OCI-LY1 (cell line): ENCODE data around the gene RET.

Experiments used
- CTCF ChIP-seq: fragments of 200-600 bp; sonication (generic), shearing (Covaris generic); IDR thresholded peaks from 2 replicates; pipeline ENCODE4 v1.5.1; 2017; ENCODE audit warnings: mild to moderate bottlenecking, antibody characterized with exemption, low read length, moderate library complexity, mixed read lengths
- EZH2 ChIP-seq: fragments of 200-600 bp; sonication (generic), shearing (Covaris generic); IDR thresholded peaks from 2 replicates; pipeline ENCODE4 v1.8.0; 2017; ENCODE audit warnings: borderline replicate concordance, mixed run types, mild to moderate bottlenecking, antibody characterized with exemption, low read length, moderate library complexity, mixed read lengths

DNA sequence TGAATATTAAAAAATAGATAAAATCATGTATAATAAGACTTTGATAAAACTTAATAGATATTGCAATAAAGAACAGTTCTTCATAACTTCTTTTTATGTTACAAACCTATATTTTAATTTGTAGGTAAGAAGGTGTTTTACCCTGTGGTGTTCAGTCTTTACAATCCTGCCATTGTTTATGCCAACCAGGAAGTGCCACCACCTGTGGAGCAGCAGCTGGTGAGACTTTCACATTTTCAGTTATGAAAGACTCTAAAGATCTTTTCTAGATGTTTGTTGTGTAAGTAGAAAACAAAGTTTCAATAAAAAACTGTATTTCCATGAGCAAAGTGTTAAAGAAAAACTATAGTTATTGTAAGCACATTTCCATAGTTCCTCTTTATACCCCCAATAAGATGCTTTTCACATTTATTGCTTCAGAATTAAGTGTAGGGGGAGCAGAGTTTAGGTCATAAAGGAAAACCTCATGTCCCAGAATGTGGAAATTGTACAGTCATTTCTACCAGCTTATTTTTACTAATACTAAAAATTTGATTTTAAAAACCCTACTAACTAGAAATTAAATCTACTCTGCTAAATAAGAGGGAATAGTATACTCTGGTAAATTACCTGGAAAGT is 90.1 kb downstream of the RET start:
- no peak for TF ChIP-seq EZH2
- no peak for TF ChIP-seq CTCF
